NCI-H1694 (cell line): ENCODE results near the gene TMEM132C.

ENCODE experiments used
- DNase-seq: peaks from one replicate; lab custom pipeline; 2025; lab: John Stamatoyannopoulos, UW

The TMEM132C gene

DNA sequence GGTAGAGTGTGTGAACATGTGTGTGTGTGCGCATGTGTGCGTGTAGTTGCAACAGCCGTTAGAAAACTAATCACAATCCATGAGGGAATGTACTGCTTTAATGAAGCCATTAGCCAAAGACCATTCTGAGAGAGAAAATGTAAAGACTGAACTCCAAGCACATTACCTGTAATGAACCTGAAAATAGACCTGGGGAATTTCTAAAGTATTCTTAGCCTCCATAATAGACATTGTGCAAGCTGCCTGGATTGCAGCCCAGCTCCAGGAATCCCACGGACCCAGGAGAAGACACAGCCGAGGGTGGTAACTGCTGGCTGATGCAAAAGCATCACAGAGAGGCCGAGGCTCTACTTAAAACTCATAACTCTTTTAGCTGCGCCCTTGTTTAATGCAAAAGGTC is 400.2 kb downstream of the TMEM132C start:
- DNase-seq = no peak

DNA sequence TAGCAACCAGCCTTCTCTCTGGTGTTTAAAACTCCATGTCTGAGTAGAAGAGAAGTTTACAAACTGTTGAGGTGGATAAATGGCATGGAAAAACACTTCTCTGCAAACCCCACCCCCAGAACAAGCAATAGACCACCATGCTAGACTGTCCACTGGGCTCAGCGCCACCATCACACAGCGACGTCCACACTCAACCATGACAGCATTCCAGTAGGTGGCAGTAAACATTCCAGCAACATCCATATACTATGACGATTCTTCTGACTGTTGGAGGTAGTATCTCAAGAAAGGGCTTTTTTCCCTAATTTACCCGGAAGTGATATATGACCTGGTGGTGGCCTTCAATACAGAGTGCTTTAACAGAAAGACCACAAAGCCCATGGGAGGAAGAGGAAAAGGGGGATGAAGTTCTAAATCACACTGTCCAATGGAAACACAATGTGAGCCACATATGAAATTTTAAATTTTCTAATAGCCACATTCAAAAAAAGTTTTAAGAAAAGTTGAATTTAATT is 404.6 kb downstream of the TMEM132C start:
- DNase-seq = no peak

DNA sequence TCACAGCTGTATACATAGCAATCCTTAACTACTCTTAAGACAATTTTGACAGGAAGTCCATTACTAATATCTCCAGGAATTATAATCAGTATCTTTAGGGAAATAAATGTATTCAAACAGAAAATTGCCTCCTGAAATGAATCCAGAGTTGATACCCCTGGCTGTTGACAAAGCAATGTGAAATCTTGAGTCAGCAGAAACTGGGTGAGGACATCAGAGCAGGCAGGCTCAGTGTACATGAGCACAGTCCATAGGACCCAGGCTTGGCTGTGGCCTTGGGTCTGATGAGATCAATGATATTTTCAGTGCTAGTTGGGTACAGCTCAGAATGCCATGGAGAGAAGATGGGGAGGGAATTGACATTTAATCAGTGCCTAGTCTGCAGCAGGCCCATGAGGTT is 405.5 kb downstream of the TMEM132C start:
- no peak for DNase-seq

DNA sequence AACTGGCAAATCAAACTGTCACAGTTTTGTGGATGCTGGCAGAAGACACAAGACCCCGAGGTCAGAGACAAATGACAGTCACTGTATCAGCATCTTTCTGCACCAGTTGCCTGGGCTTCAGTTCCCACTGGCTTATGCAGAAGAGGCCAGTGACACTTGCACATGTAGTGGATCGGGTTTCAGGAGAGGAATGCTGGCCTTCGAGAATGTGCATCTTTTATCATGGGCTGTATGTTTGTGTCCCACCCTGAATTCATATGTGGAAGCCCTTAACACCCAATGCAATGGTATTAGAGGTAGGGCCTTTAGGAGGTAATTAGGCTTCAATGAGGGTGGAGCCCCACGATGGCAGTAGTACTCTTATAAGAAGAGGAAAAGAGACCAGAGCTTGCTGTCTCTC is 405.9 kb downstream of the TMEM132C start:
- no peak for DNase-seq

DNA sequence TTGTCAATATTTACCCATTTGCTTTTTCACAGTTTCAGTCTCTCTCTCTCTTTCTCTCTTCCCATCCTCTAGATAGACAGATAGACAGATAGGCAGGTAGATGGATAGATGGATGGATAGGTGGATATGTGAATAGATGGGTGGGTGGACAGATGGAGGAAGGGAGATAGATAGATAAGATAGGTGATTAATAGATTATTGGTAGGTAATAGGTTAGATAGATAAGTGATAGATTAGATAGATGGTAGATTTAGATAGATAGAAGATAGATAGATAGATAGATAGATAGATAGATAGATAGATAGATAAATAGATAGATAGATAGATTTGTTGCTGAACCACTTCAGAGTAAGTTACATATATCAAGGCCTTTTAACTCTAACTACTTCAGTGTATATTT is 408.6 kb downstream of the TMEM132C start:
- no peak for DNase-seq

DNA sequence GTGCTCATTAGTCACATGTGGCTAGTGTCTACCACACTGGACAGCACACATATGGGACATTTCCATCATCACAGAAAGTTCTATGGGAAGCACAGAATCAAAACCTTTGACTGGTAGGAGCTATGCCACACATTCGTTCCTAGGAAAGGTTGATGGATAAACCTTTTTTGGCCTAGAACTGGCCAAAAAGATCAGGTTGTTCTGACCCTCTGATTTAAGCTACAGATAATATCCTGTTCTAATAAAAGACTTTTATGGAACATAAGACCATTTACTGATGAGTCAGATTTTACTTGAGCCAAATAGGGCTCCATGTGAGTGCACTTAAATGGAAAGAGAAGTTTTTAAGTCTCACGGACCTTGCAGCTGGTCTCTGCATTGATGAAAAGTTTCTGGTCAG is 413.6 kb downstream of the TMEM132C start:
- DNase-seq = no peak

DNA sequence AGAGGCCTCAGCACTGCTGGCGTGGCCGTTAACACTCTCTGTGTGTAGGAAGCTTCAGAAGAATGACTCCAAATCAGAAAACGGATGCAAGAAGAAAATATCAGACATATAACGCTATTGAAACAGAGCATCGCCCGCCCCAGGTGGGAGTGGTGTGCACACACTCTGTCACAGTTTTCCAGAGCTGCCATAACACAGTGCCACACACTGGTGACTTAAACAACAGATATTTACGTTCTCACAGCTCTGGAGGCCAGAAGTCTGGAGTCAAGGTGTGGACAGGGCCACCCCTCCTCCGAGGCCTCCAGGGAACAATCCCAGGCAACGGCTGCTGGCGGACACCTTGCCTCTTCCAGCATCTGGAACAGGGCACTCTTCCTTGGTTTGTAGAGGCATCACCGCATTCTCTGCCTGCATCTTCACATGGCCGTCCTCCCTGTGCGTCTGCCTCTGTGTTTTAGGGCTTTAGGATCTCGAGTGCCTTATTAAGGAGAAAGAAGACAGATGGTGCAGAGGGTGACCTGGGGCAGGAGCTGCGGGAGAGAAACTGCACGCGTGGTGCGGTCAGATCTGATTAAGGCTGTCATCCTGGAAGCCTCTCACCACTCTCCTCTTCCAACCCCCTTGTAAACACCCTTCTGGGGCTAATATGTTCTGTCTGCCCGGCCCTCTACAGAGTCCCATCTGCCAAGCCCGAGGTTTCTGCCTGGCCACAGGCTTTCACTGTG is 415.7 kb downstream of the TMEM132C start:
- DNase-seq = no peak

DNA sequence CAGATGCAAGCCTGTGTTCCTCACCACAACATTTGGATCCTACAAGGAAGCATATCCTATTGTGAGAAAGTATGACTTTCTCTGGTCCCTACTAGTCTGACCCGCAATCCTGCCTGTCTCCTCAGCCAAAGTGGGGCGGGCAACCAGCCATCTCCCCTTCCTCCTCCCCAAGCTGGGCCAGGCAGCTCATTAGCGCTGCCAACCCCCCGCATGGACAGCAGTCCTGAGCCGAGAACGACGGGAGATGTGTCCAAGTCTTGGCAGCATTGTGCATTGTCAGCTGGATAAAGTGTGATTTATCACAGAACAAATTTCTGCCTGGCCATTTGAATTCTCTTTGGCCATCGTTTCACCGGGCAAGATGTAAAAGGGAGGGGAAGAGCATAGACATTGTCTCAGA is 417.4 kb downstream of the TMEM132C start:
- no peak for DNase-seq

DNA sequence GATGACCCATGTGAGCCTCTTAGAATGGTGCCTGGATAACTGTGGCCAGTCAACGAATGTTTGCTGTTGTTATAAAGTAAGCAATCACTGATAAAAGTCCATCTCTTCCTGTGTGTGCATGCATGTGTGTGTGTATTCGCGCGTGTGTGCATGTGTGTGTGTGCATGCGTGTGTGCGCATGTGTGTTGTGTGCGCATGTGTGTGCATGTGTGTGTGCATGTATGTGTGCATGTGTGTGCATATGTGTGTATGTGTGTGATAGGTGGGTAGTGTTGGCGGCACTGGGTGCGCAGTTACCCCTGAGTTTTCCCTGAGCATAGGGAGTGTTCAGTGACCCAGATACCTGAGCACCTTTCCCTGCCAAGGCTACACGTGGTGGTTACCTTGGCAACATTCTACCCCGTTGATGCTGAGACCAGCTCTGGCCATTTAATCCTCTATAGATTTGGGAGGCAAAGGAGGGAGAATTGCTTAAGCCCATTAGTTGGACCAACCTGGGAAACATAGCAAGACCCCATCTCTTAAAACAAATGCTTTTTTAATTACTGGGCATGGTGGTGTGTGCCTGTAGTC is 419.0 kb downstream of the TMEM132C start:
- no peak for DNase-seq

DNA sequence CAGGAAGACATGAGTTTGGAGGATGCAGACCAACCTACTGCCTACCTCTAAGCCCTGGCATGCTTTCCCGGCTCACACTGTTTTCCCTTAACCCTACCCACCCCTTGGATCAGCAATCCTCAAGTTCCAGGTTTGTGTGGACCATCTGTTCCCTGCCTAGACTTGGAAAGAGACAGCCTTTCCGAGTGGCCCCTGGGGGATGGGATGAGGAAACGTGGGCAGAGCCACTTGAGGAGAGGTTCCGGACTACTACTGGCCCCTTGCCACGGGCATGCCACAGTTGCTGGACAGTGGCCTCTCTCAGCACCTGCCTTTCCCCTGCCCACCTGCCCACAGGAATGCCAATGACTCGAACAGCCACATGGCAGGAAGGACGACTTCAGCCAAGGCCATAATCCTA is 420.9 kb downstream of the TMEM132C start:
- DNase-seq = no peak

DNA sequence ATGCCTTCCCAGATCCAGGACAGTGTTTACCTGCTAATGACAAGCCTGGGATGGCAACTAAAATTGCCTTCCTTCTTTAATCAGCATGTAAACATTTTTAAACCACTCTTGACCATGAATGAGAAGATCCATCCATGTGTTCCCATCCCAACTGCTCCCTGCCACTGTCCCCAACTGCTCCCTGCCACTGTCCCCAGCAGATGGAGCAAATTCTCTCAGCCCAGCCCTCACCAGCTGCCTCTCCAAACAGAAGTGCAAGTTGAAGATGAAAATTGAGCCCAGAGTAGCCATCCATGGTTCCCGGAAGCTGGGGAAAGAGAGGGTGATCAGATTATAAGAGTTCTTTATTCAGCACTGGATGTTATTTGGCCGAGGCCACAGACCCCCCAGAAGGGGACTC is 423.7 kb downstream of the TMEM132C start:
- no peak for DNase-seq

DNA sequence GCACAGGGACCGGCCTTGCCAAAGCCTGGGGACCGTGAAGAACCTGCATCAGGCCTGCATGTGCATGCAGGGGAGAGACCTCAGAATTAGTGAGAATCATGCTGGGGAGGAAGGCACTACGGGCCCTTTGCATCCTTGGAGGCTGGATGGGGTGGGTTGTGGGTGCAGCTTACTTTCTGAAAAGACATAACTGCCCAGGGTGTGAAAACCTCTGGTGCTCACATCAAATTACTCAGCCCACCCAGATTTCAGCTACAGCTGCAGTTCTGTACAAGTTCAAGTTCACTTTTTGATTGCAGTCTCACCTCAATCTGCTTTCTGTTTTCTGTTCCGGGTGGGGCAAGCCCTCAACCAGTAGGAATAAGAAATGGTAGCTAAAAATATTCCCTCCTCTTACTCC is 426.1 kb downstream of the TMEM132C start:
- DNase-seq = no peak

DNA sequence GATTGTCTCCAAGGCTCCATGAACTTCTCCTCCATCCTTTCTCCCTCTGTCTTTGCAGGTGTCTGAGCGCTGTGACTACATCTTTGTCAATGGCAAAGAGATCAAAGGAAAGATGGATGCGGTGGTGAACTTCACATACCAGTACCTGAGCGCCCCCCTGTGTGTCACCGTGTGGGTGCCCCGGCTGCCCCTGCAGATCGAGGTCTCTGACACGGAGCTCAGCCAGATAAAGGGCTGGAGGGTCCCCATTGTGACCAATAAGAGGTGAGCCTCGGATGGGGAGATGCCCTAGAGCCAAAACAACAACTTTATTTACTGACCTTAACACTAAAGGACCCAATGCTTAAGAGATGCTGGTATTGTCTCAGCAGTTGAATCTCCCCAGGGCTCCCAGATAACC is 426.8 kb downstream of the TMEM132C start:
- no peak for DNase-seq

DNA sequence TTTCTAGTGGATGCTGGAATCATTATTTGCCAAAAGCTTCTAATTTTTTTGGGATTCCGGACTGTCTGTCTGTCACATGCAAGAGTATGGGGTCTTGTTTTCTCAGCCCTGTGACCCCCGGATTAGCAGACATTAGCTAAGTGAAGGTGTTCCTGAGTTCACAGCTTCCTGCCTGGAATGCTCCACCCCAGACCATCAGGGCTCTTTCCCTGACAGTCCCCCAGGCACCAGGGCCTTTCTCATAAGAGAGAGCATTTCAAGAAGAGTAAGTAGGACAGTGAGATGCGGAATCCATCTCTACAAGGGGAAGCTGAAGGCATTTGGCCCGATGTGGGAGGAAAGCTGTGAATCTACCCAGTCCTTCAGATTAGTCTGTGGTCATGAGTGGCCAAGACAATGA is 427.5 kb downstream of the TMEM132C start:
- no peak for DNase-seq

DNA sequence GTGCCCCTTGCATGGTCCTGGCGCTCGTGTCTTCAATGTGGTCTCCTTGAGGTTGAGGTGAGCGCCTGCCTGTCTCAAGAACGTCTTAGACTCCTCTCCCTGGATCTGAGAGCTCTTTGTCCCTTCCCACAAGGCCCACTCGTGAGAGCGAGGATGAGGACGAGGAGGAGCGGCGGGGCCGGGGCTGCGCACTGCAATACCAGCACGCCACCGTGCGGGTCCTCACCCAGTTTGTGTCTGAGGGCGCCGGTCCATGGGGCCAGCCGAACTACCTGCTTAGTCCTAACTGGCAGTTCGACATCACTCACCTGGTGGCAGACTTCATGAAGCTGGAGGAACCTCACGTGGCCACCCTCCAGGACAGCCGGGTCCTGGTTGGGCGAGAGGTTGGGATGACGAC is 428.7 kb downstream of the TMEM132C start:
- DNase-seq = no peak

DNA sequence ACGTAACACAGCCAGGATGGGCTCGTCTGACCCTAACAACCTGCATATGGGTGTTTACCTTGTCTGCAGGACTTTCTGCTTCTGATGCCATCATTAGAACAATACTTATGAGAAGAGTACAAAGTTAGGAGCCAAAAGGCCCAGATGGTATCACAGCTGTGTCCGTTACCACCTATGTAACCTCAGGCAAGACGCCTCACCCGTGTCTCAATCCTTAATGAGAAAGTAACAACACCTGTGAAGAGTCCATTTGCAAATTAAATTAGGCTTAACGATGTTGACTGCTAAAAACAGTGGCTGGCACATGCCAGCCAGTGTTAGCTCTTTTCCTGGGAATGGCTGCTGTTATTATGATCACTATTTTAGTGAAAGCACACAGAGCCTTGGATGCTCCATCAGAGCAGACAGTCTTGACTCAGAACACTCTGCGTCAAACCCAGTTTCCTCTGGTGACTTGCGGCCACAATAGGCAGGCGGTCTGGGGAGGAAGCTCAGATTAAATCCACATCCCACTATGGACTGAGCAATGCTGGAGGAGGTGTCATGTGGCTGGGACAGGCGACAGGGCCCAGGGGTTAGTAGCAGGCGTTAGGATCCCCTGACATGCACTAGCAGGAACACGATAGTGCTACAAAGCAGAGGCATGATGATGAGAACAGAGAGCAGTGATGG is 431.5 kb downstream of the TMEM132C start:
- no peak for DNase-seq

DNA sequence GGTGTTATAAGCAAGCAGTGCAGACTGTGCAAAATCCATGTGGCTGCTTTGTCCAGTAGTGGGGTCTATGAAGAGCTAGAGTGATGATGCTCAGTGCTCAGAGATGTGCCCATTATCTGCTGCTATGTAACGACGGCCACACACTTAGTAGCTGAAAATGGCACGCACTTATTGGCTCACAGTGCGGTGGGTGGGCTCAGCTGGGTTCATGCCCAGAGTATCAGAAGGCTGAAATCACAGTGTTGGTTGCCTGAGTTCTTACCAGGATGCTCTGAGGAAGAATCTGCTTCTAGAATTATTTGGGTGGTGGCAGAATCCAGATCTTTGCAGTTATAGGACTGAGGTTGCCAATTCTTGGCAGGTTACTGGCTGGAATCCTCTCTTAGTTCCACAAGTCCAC is 432.1 kb downstream of the TMEM132C start:
- no peak for DNase-seq

DNA sequence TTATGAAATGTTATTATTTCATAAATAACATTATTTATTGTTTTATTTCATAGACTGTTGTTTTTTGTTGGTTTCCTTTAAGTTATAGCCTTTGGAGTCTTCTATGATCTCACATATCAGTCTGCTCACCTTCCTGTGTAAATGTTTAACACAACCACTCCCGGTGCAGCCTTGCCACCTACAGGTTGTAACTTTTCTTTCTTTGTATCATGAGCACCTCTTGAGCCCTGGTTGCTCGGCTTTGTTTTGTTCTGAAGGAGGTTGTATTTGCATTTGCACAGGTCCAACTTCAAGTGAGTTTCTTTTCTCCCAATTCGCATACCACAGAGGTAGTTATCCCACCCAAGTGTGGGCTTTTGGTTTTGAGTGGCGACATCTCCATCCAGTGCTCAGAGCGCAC is 435.4 kb downstream of the TMEM132C start:
- DNase-seq = no peak

DNA sequence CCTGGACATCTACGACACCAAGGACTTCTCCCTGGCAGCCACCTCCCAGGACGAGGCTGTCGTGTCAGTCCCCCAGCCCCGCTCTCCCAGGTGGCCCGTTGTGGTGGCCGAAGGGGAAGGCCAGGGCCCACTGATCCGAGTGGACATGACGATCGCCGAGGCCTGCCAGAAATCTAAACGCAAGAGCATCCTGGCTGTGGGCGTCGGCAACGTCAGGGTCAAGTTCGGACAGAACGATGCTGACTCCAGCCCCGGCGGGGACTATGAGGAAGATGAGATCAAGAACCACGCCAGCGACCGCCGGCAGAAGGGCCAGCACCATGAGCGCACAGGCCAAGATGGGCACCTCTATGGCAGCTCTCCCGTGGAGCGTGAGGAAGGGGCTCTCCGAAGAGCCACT is 438.2 kb downstream of the TMEM132C start:
- DNase-seq = no peak

DNA sequence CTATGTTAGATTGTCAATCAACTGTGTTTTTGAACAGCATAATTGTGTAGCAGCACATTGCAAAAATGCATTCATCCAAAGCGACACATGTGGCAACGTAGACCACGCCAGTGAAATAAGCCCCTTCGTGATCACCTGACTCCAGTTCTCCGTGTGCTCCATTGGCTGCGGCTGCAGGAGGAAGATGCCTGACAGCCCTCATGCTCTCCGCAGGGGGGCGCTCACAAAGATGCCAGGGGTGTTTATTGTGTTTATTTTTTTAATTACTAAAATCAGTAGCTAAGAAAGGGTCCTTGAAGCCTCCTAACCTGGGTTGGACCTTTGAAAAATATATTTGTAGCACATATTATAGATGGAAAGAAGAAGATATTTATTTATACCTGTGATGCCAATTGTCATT is 440.5 kb downstream of the TMEM132C start:
- no peak for DNase-seq

DNA sequence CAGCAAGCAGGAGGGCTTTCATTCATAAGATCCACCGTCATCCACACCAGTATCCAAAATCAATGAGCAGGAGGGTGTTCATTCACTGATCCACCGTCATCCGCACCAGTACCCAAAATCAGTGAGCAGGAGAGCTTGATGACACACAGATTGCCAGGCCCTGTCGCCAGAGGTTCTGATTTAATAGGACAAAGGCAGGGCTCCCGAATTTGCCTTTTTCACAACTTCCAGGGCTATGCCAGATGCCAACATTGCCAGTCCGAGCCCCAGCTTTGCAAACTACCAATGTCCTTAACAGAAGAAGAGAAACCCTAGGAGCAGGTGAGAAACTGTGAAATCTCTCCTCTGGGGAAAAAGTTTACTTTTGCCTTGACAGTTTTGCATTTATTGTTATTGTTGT is 441.8 kb downstream of the TMEM132C start:
- no peak for DNase-seq

DNA sequence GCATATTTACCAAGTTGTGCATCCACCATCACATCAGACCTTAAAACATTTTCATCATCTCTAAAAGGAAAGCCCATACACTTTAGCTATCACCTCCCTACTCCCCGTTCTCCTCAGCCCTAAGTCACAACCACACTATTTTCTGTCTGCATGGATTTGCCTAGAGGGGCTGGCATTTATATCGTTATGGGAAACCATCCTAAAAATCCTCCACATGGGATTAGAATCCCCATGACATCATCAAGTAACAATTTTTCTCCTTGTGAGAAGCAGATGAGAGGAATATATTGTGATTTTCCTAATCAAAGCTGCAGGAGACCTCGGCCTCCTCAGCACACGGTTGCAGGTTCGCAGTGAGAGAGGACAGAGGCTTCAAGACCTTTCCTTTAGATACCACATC is 442.7 kb downstream of the TMEM132C start:
- no peak for DNase-seq

DNA sequence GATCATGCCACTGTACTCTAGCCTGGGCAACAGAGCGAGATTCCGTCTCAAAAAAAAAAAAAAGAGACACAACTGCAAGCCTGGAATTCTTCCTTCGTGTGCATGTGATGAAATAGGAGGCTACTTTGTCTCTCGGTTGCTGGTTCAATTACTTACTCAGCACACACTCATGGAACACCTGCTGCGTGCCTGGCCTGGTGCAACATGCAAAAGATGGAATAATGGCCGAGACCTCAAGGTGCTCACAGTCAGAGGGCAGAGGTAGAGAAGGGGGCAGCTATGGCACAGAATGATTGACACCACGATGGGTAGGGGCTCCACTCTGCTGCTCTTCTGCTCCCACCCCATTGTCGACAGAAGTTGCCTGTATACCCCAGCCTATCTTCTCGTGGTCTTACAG is 444.5 kb downstream of the TMEM132C start:
- DNase-seq = no peak
